Testis (tissue), 3 donors: Measurements from ENCODE around the gene HS3ST5. TPM values are rescaled to one million over a fixed set of nuclear protein-coding genes. Genes with fewer than 3 reads are reported as not detected.

ENCODE experiments used
- DNase-seq: peaks from one replicate; pipeline ENCODE4 v3.0.0-alpha.2; 2019
- H3K27ac ChIP-seq, 2 donors: fragments of 200-600 bp; sonication (generic); one replicate each; pipeline ENCODE4 v1.5.1; 2019
- H3K27me3 ChIP-seq: fragments of 200-600 bp; sonication (generic); one replicate; pipeline ENCODE4 v1.5.1; 2019
- H3K36me3 ChIP-seq: fragments of 200-600 bp; sonication (generic); one replicate; pipeline ENCODE4 v1.5.1; 2017; ENCODE audit warnings: low read depth; ENCODE audit errors: missing control alignments
- H3K4me1 ChIP-seq: fragments of 200-600 bp; sonication (generic); one replicate; pipeline ENCODE4 v1.5.1; 2019
- H3K4me3 ChIP-seq, 2 donors: fragments of 200-600 bp; sonication (generic); one replicate each; pipeline ENCODE4 v1.5.1; 2017 to 2019
- H3K9me3 ChIP-seq: fragments of 200-600 bp; sonication (generic); one replicate; pipeline ENCODE4 v1.5.1; 2017
- POLR2A ChIP-seq: fragments of 450-650 bp; IDR thresholded peaks from one replicate; pipeline ENCODE4 v1.6.1; 2017; ENCODE audit warnings: antibody characterized with exemption, mild to moderate bottlenecking, moderate library complexity
- WGBS, 2 donors: methylation state at CpG; one replicate each; pipeline ENCODE4 v1.1.5; 2018; 5-methylcytosine and 5-hydroxymethylcytosine counted together
- intact Hi-C: fragments of 100-400 bp; cut with DNase I; formaldehyde crosslinking; loops from one replicate; pipeline ENCODE4 v1.15.1; 2023; ENCODE audit warnings: low total_unique reads
- polyA plus RNA-seq: library from polyadenylated mRNA; stranded (reverse); fragments of 350-450 nt; fragmentation: Illumina TruSeq; extraction: RNeasy Lipid Tissue Mini Kit (QIAGEN cat#74804); gene quantifications from one replicate; pipeline ENCODE4 v1.2.3, GENCODE V29; 2014; ENCODE audit warnings: low read depth, low replicate concordance; ENCODE audit not compliant: insufficient read depth
- total RNA-seq, 2 donors: library from RNA; depleted of rRNA; stranded (reverse); fragments of >200 nt; gene quantifications; one replicate each; pipeline ENCODE4 v1.2.3, GENCODE V29; 2016
- TF ChIP-seq, protein P1 (sequence below), 3 experiments: fragments of 450-650 bp in 2 of 3; fragments of 200-600 bp in 1 of 3; sonication (generic) in 1 of 3; IDR thresholded peaks; one replicate each; pipeline ENCODE4 v1.5.1; 2016 to 2019; ENCODE audit warnings: antibody characterized with exemption in 3 of 3, mild to moderate bottlenecking in 2 of 3, moderate library complexity in 1 of 3

The HS3ST5 gene
- total and polyA plus RNA-seq, 3 donors from 2014 or later = 0.12 to 0.20 (median 0.16) TPM

DNA sequence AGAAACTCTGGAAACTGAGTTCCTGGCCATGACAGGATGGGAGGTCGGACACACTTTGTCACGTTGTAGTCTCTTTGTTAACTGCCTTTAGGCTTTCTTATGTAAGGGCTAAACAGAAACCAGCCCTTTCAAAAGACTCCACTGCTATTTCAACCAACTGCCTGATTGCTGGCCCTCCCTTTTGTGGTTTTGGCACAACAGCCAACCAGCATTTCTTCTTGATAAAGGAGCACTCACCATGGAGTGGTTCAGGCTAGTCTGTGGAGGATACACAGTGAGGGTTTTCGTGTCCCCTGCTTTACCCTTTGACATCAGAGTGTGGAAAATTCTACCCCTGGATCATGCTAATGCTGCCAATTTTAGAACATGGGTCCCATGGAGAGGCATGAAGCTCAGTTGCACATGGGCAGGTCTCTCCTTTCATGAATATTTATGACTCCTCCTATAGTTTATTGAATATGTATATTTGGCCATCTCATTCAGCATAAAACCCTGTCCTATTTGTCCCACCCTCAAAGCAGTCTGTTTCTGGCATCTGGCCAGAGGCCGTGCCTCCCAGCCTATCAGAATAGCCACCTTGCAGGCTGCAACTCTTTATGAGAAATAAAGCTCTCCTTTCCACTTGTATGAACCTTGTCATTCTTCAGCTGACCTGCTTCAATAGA lies 148.3 kb downstream of the HS3ST5 start:
- no peak overlapping the region for H3K4me3 ChIP-seq
- no peak for DNase-seq
- intact Hi-C loops = no loop called here
- no peaks in the 10 kb centered on the region for H3K4me1 ChIP-seq
- no peak overlapping the region for H3K27ac ChIP-seq
- H3K9me3 ChIP-seq = no peaks in the 10 kb centered on the region
- 64 to 74% methylated on average over 4 of the region's 4 CpGs for WGBS, 2 donors
- TF ChIP-seq POLR2A = no peak
- TF ChIP-seq, protein P1, sequence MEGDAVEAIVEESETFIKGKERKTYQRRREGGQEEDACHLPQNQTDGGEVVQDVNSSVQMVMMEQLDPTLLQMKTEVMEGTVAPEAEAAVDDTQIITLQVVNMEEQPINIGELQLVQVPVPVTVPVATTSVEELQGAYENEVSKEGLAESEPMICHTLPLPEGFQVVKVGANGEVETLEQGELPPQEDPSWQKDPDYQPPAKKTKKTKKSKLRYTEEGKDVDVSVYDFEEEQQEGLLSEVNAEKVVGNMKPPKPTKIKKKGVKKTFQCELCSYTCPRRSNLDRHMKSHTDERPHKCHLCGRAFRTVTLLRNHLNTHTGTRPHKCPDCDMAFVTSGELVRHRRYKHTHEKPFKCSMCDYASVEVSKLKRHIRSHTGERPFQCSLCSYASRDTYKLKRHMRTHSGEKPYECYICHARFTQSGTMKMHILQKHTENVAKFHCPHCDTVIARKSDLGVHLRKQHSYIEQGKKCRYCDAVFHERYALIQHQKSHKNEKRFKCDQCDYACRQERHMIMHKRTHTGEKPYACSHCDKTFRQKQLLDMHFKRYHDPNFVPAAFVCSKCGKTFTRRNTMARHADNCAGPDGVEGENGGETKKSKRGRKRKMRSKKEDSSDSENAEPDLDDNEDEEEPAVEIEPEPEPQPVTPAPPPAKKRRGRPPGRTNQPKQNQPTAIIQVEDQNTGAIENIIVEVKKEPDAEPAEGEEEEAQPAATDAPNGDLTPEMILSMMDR (IDR thresholded peaks at IDR 0.05) = no peak
- no peaks in the 10 kb centered on the region for H3K27me3 ChIP-seq
- H3K36me3 ChIP-seq = no peaks in the 10 kb centered on the region

DNA sequence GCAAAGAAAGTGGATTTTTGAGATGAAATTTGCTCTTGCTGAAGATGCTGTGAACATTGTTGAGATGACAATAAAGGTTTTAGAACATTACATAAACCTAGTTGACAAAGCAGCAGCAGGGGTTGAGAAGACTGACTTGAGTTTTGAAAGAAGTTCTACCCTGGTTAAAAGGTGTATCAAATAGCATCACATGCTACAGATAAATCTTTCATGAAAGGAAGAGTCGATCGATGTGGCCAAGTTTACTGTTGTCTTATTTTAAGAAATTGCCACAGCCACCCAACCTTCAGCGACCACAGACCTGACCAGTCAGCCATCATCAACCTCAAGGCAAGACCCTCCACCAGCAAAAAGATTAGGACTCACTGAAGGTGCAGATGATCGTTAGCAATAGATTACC lies 155.3 kb downstream of the HS3ST5 start:
- intact Hi-C loops = no loop called here
- no peak overlapping the region for H3K27ac ChIP-seq
- 94% methylated on average over 4 of the region's 4 CpGs for WGBS, 2 donors
- no peak for TF ChIP-seq POLR2A
- TF ChIP-seq, protein P1 (IDR thresholded peaks at IDR 0.05) = no peak
- DNase-seq = no peak
- H3K9me3 ChIP-seq = no peaks in the 10 kb centered on the region
- H3K27me3 ChIP-seq = no peaks in the 10 kb centered on the region
- H3K4me3 ChIP-seq = no peak overlapping the region
- no peaks in the 10 kb centered on the region for H3K4me1 ChIP-seq
- no peaks in the 10 kb centered on the region for H3K36me3 ChIP-seq

DNA sequence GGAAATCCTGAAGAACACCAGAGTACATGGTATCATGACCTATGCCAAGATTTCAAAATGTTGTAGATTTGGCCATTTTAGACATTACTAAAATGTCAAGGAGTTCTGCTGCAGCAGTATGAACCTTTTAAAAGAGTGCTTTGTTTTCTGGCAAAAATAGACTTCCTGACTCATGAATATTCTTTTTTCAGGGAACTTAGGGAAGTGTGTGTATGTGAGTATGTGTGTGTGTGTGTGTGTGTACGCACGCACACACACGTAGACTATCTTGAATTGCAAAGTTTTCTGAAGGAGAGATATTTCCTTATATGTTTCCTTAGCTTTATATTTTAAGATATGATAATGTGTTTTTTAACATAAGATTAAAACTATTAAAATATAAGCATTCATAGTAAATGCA lies 161.2 kb downstream of the HS3ST5 start:
- H3K27ac ChIP-seq = no peak overlapping the region
- no peaks in the 10 kb centered on the region for H3K27me3 ChIP-seq
- no peaks in the 10 kb centered on the region for H3K36me3 ChIP-seq
- intact Hi-C loops = no loop called here
- 72 to 77% methylated on average over 3 of the region's 3 CpGs for WGBS, 2 donors
- DNase-seq = no peak
- H3K4me1 ChIP-seq = no peaks in the 10 kb centered on the region
- H3K4me3 ChIP-seq = no peak overlapping the region
- TF ChIP-seq, protein P1 (IDR thresholded peaks at IDR 0.05) = no peak
- TF ChIP-seq POLR2A = no peak
- H3K9me3 ChIP-seq = no peaks in the 10 kb centered on the region

DNA sequence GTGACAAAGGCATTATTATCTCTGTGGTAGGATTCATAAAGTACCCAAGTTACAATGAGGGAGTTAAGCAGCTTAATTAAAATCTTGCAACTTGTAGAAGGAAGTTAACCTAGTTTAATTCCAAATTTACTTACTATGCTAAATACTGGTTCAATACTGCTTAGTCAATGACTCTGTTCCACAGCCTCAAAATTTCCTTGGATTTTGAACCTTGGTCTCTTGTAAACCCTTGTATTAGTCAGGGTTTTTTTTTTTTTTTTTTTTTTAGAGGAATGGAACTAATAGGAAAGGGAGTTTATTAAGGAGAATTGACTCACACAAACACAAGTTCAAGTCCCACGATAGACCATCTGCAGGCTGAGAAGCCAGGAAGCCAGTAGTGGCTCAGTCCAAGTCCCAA lies 163.4 kb downstream of the HS3ST5 start:
- Histone ChIP-seq H3K27ac (no peak overlapping the region), H3K4me1 (no peaks in the 10 kb centered on the region), H3K36me3 (no peaks in the 10 kb centered on the region), H3K27me3 (no peaks in the 10 kb centered on the region), H3K9me3 (no peaks in the 10 kb centered on the region), H3K4me3 (no peak overlapping the region)
- intact Hi-C loops = no loop called here
- WGBS, 2 donors = 81 to 83% methylated on average over 1 of the region's 1 CpG
- TF ChIP-seq POLR2A = no peak
- TF ChIP-seq, protein P1 (IDR thresholded peaks at IDR 0.05) = no peak
- DNase-seq = no peak

DNA sequence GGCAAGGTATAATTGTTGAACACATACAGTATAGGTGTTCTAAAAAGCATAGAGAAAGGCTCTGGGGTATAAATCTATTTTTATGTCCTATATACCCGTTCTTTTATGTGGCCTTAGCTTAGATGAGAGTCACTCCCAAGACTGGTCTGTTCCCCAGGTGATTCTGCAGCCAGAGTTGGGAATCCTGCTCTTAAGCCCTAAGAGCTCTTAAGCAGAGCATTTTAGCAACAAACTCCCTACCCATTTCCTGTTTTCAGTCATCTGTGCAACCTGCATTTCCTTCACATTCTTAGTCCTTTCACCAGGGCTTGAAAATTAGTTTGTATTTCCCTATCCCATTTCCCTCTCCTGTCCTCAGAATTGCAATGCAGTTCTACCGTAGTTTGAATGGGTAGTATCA lies 166.1 kb downstream of the HS3ST5 start:
- Histone ChIP-seq H3K4me1 (no peaks in the 10 kb centered on the region), H3K36me3 (no peaks in the 10 kb centered on the region), H3K9me3 (no peaks in the 10 kb centered on the region), H3K27me3 (no peaks in the 10 kb centered on the region), H3K27ac (no peak overlapping the region), H3K4me3 (no peak overlapping the region)
- 69 to 72% methylated on average over 2 of the region's 2 CpGs for WGBS, 2 donors
- no peak for TF ChIP-seq POLR2A
- TF ChIP-seq, protein P1 (IDR thresholded peaks at IDR 0.05) = no peak
- intact Hi-C loops = no loop called here
- DNase-seq = no peak
